ENCODE data around the gene JAK1. TPM values are rescaled to one million over a fixed set of nuclear protein-coding genes. Genes with fewer than 3 reads are reported as not detected.

The JAK1 gene
- total and polyA plus RNA-seq, 9 of the 15 experiments (the other 6 are each of a cell fraction or from before 2014, with no cell fraction given), result 9.7 to 44.1 (median 42.5) TPM

GRCh38 chr1:65006806-65007205 is 40.5 kb upstream of the JAK1 start:
- no peaks in the 10 kb centered on the region for H3K9me1 ChIP-seq (ENCODE audit: control insufficient read depth, insufficient read depth, low read length)
- POLR2A ChIA-PET, result no interaction called here
- H3K4me2 ChIP-seq (ENCODE audit: insufficient read depth, low read length), result no peak overlapping the region
- no peak overlapping the region for H3K27ac ChIP-seq (ENCODE audit: extremely low read depth, low read depth, low read length)
- in situ Hi-C loops (cut with MboI), result no loop called here
- H3K9ac ChIP-seq (ENCODE audit: insufficient read depth in 1 of 2, low read depth in 2 of 2, low read length in 2 of 2), result no peak overlapping the region
- CTCF ChIA-PET (ENCODE audit: low intra/inter-chr PET ratio), result no interaction called here
- no peaks in the 10 kb centered on the region for H3K4me1 ChIP-seq (replicated peaks in 1 of 2; ENCODE audit: control insufficient read depth in 2 of 2, insufficient read depth in 2 of 2, low read length in 2 of 2)
- no peak overlapping the region for H3K4me3 ChIP-seq
- intact Hi-C loops (cut with micrococcal nuclease), result no loop called here
- H3K36me3 ChIP-seq (ENCODE audit: control insufficient read depth, insufficient read depth, low read length), result no peaks in the 10 kb centered on the region
- ATAC-seq, result no peak
- no peak overlapping the region for H2AFZ ChIP-seq (ENCODE audit: low read depth, low read length)
- no TSS peak for BruUV-seq (replicated peaks)
- no peak for DNase-seq (ENCODE audit: extremely low read depth in 1 of 4, low spot score in 3 of 4)
- H3K79me2 ChIP-seq (ENCODE audit: control insufficient read depth, insufficient read depth, low read length), result no peaks in the 10 kb centered on the region
- 58% methylated on average over 2 of the region's 2 CpGs for WGBS (ENCODE audit: insufficient coverage, low coverage, missing lambda C conversion rate)
- no peaks in the 10 kb centered on the region for H3K9me3 ChIP-seq (replicated peaks; ENCODE audit: control insufficient read depth, insufficient read depth, low read depth, low read length)
- H3K27me3 ChIP-seq (ENCODE audit: control insufficient read depth in 2 of 2, insufficient read depth in 2 of 2, low read length in 2 of 2), result no peaks in the 10 kb centered on the region
- no peak for TF ChIP-seq TBP (optimal IDR thresholded peaks at IDR 0.05; ENCODE audit: low read depth, low read length)
- no peak for TF ChIP-seq ZC3H11A (IDR thresholded peaks at IDR 0.05; ENCODE audit: low read depth, low read length)
- no peak for TF ChIP-seq POLR2B (IDR thresholded peaks at IDR 0.05; ENCODE audit: low read depth, partially characterized antibody)
- TF ChIP-seq HNRNPUL1 (IDR thresholded peaks at IDR 0.05; ENCODE audit: low read length), result no peak
- TF ChIP-seq ZNF766 (CRISPR knock-in tag; conservative IDR thresholded peaks at IDR 0.05), result no peak
- TF ChIP-seq GABPB2 (CRISPR knock-in tag; conservative IDR thresholded peaks at IDR 0.05), result no peak
- no peak for TF ChIP-seq STAT5A (IDR thresholded peaks at IDR 0.05; ENCODE audit: borderline replicate concordance, low read length)
- no peak for TF ChIP-seq BRD4 (IDR thresholded peaks at IDR 0.05)
- TF ChIP-seq ZBTB7A (IDR thresholded peaks at IDR 0.05; ENCODE audit: borderline replicate concordance, control insufficient read depth, low read depth, low read length), result no peak
- TF ChIP-seq, protein P1, sequence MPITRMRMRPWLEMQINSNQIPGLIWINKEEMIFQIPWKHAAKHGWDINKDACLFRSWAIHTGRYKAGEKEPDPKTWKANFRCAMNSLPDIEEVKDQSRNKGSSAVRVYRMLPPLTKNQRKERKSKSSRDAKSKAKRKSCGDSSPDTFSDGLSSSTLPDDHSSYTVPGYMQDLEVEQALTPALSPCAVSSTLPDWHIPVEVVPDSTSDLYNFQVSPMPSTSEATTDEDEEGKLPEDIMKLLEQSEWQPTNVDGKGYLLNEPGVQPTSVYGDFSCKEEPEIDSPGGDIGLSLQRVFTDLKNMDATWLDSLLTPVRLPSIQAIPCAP (CRISPR knock-in tag; IDR thresholded peaks at IDR 0.05; ENCODE audit: borderline replicate concordance), result no peak
- TF ChIP-seq ZNF699 (CRISPR knock-in tag; IDR thresholded peaks at IDR 0.05; ENCODE audit: insufficient replicate concordance), result no peak
- TF ChIP-seq SREBF1 (IDR thresholded peaks at IDR 0.05; ENCODE audit: borderline replicate concordance, low read depth, low read length), result no peak
- TF ChIP-seq TAF7 (tag; IDR thresholded peaks at IDR 0.05), result no peak
- TF ChIP-seq, protein P2, sequence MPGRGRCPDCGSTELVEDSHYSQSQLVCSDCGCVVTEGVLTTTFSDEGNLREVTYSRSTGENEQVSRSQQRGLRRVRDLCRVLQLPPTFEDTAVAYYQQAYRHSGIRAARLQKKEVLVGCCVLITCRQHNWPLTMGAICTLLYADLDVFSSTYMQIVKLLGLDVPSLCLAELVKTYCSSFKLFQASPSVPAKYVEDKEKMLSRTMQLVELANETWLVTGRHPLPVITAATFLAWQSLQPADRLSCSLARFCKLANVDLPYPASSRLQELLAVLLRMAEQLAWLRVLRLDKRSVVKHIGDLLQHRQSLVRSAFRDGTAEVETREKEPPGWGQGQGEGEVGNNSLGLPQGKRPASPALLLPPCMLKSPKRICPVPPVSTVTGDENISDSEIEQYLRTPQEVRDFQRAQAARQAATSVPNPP (IDR thresholded peaks at IDR 0.05; ENCODE audit: borderline replicate concordance, insufficient read depth, insufficient read length), result no peak
- TF ChIP-seq POLR3G (IDR thresholded peaks at IDR 0.05; ENCODE audit: extremely low read depth, insufficient read length, insufficient replicate concordance), result no peak
- TF ChIP-seq ARID1B (IDR thresholded peaks at IDR 0.05), result no peak
- FAIRE-seq, result no peak
- no peaks in the 10 kb centered on the region for H4K20me1 ChIP-seq (replicated peaks; ENCODE audit: control insufficient read depth, insufficient read depth, low read length)

Data from K562 (cell line).